SK-N-SH (cell line): ENCODE results near the gene TEX9. TPM values are rescaled to one million over a fixed set of nuclear protein-coding genes. Genes with fewer than 3 reads are reported as not detected.

Experiments
- CTCF ChIA-PET: fragments of 300-600, 350-600 bp; formaldehyde crosslinking; extraction: SDS; loops from one replicate; lab custom pipeline; 2021; lab: Yijun Ruan, JAX
- POLR2A ChIA-PET: fragments of 350-600 bp; sonication (Branson Sonifier 250); formaldehyde crosslinking; extraction: SDS; loops from one replicate; lab custom pipeline; 2020; ENCODE audit warnings: antibody characterized with exemption, inconsistent platforms; lab: Yijun Ruan, JAX
- DNase-seq: peaks from one replicate; pipeline ENCODE4 v3.0.0; 2012
- H2AFZ ChIP-seq: fragments of 200-600 bp; sonication (generic); 2 replicates; pipeline ENCODE4 v1.8.1; 2016; ENCODE audit warnings: antibody characterized with exemption, mild to moderate bottlenecking, low read depth
- H3F3A ChIP-seq: fragments of 200-600 bp; sonication (generic); replicated peaks from 2 replicates; pipeline ENCODE3; 2016; ENCODE audit warnings: antibody characterized with exemption, mild to moderate bottlenecking; ENCODE audit not compliant: insufficient read depth
- H3K27ac ChIP-seq, 2 experiments: fragments of 200-500 bp in 1 of 2; fragments of 200-600 bp in 1 of 2; sonication (Bioruptor generic) in 1 of 2; sonication (generic), shearing (Covaris generic) in 1 of 2; 2 replicates each; pipeline versions ENCODE4 v1.5.1 to v1.6.1; 2014 to 2016; ENCODE audit warnings: low read depth in 2 of 2, inconsistent platforms in 1 of 2, low read length in 1 of 2, mild to moderate bottlenecking in 1 of 2, mixed read lengths in 1 of 2
- H3K27me3 ChIP-seq: fragments of 200-600 bp; sonication (generic), shearing (Covaris generic); 2 replicates; pipeline ENCODE4 v1.6.1; 2016; ENCODE audit warnings: mixed run types; ENCODE audit not compliant: insufficient read depth
- H3K36me3 ChIP-seq, 2 experiments: fragments of 200-500 bp in 1 of 2; fragments of 200-600 bp in 1 of 2; sonication (Bioruptor generic) in 1 of 2; sonication (generic) in 1 of 2; replicated peaks in 1 of 2; 2 replicates each; pipeline versions ENCODE3 to v1.5.1; 2014 to 2016; ENCODE audit warnings: low read length in 1 of 2, mild to moderate bottlenecking in 1 of 2; ENCODE audit not compliant: insufficient read depth in 2 of 2, control insufficient read depth in 1 of 2
- H3K4me1 ChIP-seq, 2 experiments: fragments of 200-500 bp in 1 of 2; fragments of 200-600 bp in 1 of 2; sonication (Bioruptor generic) in 1 of 2; sonication (generic), shearing (Covaris generic) in 1 of 2; 2 replicates each; pipeline versions ENCODE4 v1.5.1 to v1.6.1; 2014 to 2016; ENCODE audit warnings: low read depth in 1 of 2, low read length in 1 of 2, mixed run types in 1 of 2; ENCODE audit not compliant: insufficient read depth in 2 of 2, control insufficient read depth in 1 of 2
- H3K4me2 ChIP-seq: fragments of 200-600 bp; sonication (generic), shearing (Covaris generic); 2 replicates; pipeline ENCODE4 v1.6.1; 2017; ENCODE audit warnings: mixed run types
- H3K4me3 ChIP-seq, 2 experiments: fragments of 200-500 bp in 1 of 2; fragments of 200-600 bp in 1 of 2; sonication (Bioruptor generic) in 1 of 2; sonication (generic), shearing (Covaris generic) in 1 of 2; 2 replicates each; pipeline versions ENCODE4 v1.5.1 to v1.8.1; 2014 to 2016; ENCODE audit warnings: low read depth in 2 of 2, inconsistent platforms in 1 of 2, low read length in 1 of 2, mild to moderate bottlenecking in 1 of 2, mixed read lengths in 1 of 2, moderate library complexity in 1 of 2
- H3K79me2 ChIP-seq: fragments of 200-600 bp; sonication (generic); 2 replicates; pipeline ENCODE4 v1.8.1; 2017; ENCODE audit warnings: mild to moderate bottlenecking; ENCODE audit not compliant: insufficient read depth
- H3K9ac ChIP-seq: fragments of 200-600 bp; sonication (generic); 2 replicates; pipeline ENCODE4 v1.6.1; 2017; ENCODE audit warnings: mixed run types
- H3K9me2 ChIP-seq: fragments of 200-600 bp; sonication (generic); 2 replicates; pipeline ENCODE4 v1.6.1; 2017; ENCODE audit warnings: mixed run types
- H3K9me3 ChIP-seq: fragments of 200-600 bp; sonication (generic); 2 replicates; pipeline ENCODE4 v1.6.1; 2017; ENCODE audit warnings: mixed run types, mild to moderate bottlenecking, moderate library complexity
- H4K20me1 ChIP-seq: fragments of 200-600 bp; sonication (generic); 2 replicates; pipeline ENCODE4 v1.6.1; 2017; ENCODE audit warnings: mild to moderate bottlenecking, mixed run types; ENCODE audit not compliant: insufficient read depth
- ELF1 ChIP-seq: IDR thresholded peaks from 2 replicates; pipeline ENCODE4 v1.4.0; 2012
- EP300 ChIP-seq, 2 experiments: IDR thresholded peaks; 2 replicates each; pipeline versions ENCODE4 v1.4.0 to v1.6.1; 2012; ENCODE audit warnings: borderline replicate concordance in 1 of 2, low read depth in 1 of 2, low read length in 1 of 2
- EZH2phosphoT487 ChIP-seq: fragments of 200-600 bp; sonication (generic); IDR thresholded peaks from 2 replicates; pipeline ENCODE4 v1.6.1; 2017; ENCODE audit warnings: low read depth, mixed run types, mild to moderate bottlenecking, antibody characterized with exemption, moderate library complexity, borderline replicate concordance
- FOSL2 ChIP-seq: IDR thresholded peaks from 2 replicates; pipeline ENCODE4 v1.4.0; 2012; ENCODE audit warnings: low read depth, mild to moderate bottlenecking, moderate library complexity, borderline replicate concordance
- FOXJ3 ChIP-seq: sonication (generic); formaldehyde crosslinking; IDR thresholded peaks from 2 replicates; pipeline ENCODE4 v1.5.1; 2020; ENCODE audit warnings: mild to moderate bottlenecking, missing genetic modification reagents
- FOXM1 ChIP-seq: IDR thresholded peaks from 2 replicates; pipeline ENCODE4 v1.4.0; 2012; ENCODE audit warnings: low read depth, mild to moderate bottlenecking
- GATA2 ChIP-seq: sonication (generic); formaldehyde crosslinking; IDR thresholded peaks from 2 replicates; pipeline ENCODE4 v1.5.0; 2020; ENCODE audit warnings: mild to moderate bottlenecking, missing genetic modification reagents
- MEF2A ChIP-seq: IDR thresholded peaks from 2 replicates; pipeline ENCODE4 v1.4.0; 2012; ENCODE audit warnings: low read depth, borderline replicate concordance
- NFIC ChIP-seq: IDR thresholded peaks from 2 replicates; pipeline ENCODE4 v1.4.0; 2012; ENCODE audit warnings: borderline replicate concordance
- NRF1 ChIP-seq: IDR thresholded peaks from 2 replicates; pipeline ENCODE4 v1.6.1; 2012; ENCODE audit warnings: low read depth, mild to moderate bottlenecking, low read length
- RCOR1 ChIP-seq: fragments of 150-350 bp; IDR thresholded peaks from 2 replicates; pipeline ENCODE4 v1.6.1; 2017; ENCODE audit warnings: antibody characterized with exemption, low read length
- RFX5 ChIP-seq: IDR thresholded peaks from 2 replicates; pipeline ENCODE4 v1.6.1; 2012; ENCODE audit warnings: mild to moderate bottlenecking, improper control_type of control experiment, low read length
- RXRA ChIP-seq: IDR thresholded peaks from 2 replicates; pipeline ENCODE4 v1.4.0; 2012; ENCODE audit warnings: low read depth, mild to moderate bottlenecking, borderline replicate concordance
- SMC3 ChIP-seq: IDR thresholded peaks from 2 replicates; pipeline ENCODE4 v1.6.1; 2012; ENCODE audit warnings: low read depth, low read length, improper control_type of control experiment
- TEAD4 ChIP-seq: IDR thresholded peaks from 2 replicates; pipeline ENCODE4 v1.4.0; 2012; ENCODE audit warnings: mild to moderate bottlenecking, borderline replicate concordance; ENCODE audit not compliant: insufficient read depth
- YY1 ChIP-seq: IDR thresholded peaks from 2 replicates; pipeline ENCODE4 v1.4.0; 2012; ENCODE audit warnings: low read depth, mild to moderate bottlenecking
- WGBS: methylation state at CpG from one replicate; pipeline ENCODE4 v1.1.6; 2017; ENCODE audit warnings: low lambda C conversion rate; 5-methylcytosine and 5-hydroxymethylcytosine counted together
- polyA plus RNA-seq, 3 experiments: library from polyadenylated mRNA; depleted of rRNA; stranded (reverse); fragments of >200 nt; gene quantifications; 2 replicates each; pipeline ENCODE4 v1.2.3, GENCODE V29; 2012
- TF ChIP-seq, protein P1 (sequence below): fragments of 150-350 bp; IDR thresholded peaks from 2 replicates; pipeline ENCODE4 v1.6.1; 2017; ENCODE audit warnings: antibody characterized with exemption, low read length, low read depth, borderline replicate concordance
- TF ChIP-seq, protein P2 (sequence below): IDR thresholded peaks from 2 replicates; pipeline ENCODE4 v1.4.0; 2012; ENCODE audit warnings: low read depth
- TF ChIP-seq, protein P3 (sequence below): IDR thresholded peaks from 2 replicates; pipeline ENCODE4; 2012

Gene TEX9
- polyA plus RNA-seq, 1 of the 3 experiments (the other 2 are of a cell fraction): 1.9 TPM

DNA sequence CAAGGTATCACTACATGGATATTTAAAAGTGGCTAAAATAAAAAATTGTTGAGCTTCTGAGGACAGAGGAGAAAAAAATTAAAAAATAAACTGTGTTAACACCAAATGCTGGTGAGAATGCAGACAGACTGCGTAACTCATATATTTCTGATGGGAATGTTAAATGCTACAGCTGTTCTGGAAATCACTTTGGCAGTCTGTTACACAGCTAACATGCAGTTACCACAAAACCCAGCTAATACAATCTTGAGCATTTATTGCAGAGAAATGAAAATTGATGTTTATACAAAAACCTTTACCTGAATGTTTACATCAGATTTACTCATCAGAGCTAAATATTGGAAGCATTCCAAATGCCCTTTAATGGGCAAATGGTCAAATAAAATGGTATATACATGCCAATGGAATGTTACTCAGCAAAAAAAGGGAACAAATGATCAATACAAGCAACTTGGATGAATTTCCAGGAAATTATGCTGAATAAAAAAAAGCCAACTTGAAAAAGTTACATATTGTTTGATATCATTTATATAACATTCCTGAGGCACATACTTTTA, 75.1 kb downstream of the TEX9 start (continued):
- TF ChIP-seq FOSL2: no peak
- TF ChIP-seq, protein P1, sequence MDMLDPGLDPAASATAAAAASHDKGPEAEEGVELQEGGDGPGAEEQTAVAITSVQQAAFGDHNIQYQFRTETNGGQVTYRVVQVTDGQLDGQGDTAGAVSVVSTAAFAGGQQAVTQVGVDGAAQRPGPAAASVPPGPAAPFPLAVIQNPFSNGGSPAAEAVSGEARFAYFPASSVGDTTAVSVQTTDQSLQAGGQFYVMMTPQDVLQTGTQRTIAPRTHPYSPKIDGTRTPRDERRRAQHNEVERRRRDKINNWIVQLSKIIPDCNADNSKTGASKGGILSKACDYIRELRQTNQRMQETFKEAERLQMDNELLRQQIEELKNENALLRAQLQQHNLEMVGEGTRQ: no peak
- TF ChIP-seq MEF2A: no peak
- no peak for TF ChIP-seq EZH2phosphoT487
- TF ChIP-seq, protein P2, sequence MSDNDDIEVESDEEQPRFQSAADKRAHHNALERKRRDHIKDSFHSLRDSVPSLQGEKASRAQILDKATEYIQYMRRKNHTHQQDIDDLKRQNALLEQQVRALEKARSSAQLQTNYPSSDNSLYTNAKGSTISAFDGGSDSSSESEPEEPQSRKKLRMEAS: no peak
- no peak for TF ChIP-seq RFX5
- no peak for TF ChIP-seq FOXJ3 (CRISPR knock-in tag)
- TF ChIP-seq FOXM1: no peak
- TF ChIP-seq, all 33 proteins: peak for 0

DNA sequence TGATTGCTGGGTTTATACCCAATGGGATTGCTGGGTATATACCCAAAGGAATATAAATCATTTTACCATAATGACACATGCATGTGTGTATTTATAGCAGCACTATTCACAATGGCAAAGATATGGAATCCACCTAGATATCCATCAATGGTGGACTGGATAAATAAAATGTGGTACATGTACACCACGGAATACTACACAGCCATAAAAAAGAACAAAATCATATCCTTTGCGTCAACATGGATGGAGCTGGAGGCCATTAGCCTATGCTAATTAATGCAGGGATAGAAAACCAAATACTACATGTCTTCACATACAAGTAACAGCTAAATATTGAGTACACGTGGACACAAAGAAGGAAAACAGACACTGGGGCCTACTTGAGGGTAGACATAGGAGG, 77.1 kb downstream of the TEX9 start:
- no peak overlapping the region for H2AFZ ChIP-seq
- H3K27me3 ChIP-seq: no peaks in the 10 kb centered on the region
- H3F3A ChIP-seq: peaks cover 9% of the 10 kb centered on the region
- H3K4me3 ChIP-seq: no peak overlapping the region
- WGBS: 98% methylated on average over 3 of the region's 3 CpGs
- H3K79me2 ChIP-seq: no peaks in the 10 kb centered on the region
- ChIA-PET CTCF (no interaction called here), POLR2A (no interaction called here)
- TF ChIP-seq, protein P1: no peak
- TF ChIP-seq RXRA: no peak
- no peak for TF ChIP-seq ELF1
- TF ChIP-seq, protein P3, sequence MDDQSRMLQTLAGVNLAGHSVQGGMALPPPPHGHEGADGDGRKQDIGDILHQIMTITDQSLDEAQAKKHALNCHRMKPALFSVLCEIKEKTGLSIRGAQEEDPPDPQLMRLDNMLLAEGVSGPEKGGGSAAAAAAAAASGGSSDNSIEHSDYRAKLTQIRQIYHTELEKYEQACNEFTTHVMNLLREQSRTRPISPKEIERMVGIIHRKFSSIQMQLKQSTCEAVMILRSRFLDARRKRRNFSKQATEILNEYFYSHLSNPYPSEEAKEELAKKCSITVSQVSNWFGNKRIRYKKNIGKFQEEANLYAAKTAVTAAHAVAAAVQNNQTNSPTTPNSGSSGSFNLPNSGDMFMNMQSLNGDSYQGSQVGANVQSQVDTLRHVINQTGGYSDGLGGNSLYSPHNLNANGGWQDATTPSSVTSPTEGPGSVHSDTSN: no peak
- TF ChIP-seq EP300 (IDR thresholded peaks at IDR 0.05; ENCODE audit: borderline replicate concordance in 1 of 2, low read depth in 1 of 2, low read length in 1 of 2): no peak
- TF ChIP-seq RCOR1: no peak
- TF ChIP-seq YY1: no peak
- TF ChIP-seq GATA2 (CRISPR knock-in tag): no peak
- TF ChIP-seq NFIC: no peak
- no peak for TF ChIP-seq NRF1
- no peak for TF ChIP-seq TEAD4
- no peak for TF ChIP-seq SMC3
- H3K9me2 ChIP-seq: no peaks in the 10 kb centered on the region; the same call in 1 of the 2 replicates
- peaks cover 6 to 13% of the 10 kb centered on the region in 2 experiments for H3K36me3 ChIP-seq
- H3K4me2 ChIP-seq: no peak overlapping the region
- DNase-seq: no peak
- no peak overlapping the region for H3K27ac ChIP-seq
- no peaks in the 10 kb centered on the region; a peak in 1 of 4 replicates for H3K4me1 ChIP-seq
- H4K20me1 ChIP-seq: no peaks in the 10 kb centered on the region
- H3K9ac ChIP-seq: no peak overlapping the region
- H3K9me3 ChIP-seq: no peaks in the 10 kb centered on the region
